Upper lobe of right lung (tissue), 1 donor: ENCODE measurements around the gene CALHM3. TPM values are rescaled to one million over a fixed set of nuclear protein-coding genes. Genes with fewer than 3 reads are reported as not detected.

ENCODE experiments used
- ATAC-seq: fragments of 200-7000 bp; cut with Tn5 transposase; one replicate; pipeline ENCODE4 v1.9.1; 2020; ENCODE audit warnings: mild to moderate bottlenecking, moderate library complexity
- DNase-seq: peaks from one replicate; pipeline ENCODE4 v3.0.0-alpha.2; 2020
- H3K27ac ChIP-seq: fragments of 200-600 bp; one replicate; pipeline ENCODE4 v1.8.0; 2022
- H3K27me3 ChIP-seq: fragments of 200-600 bp; one replicate; pipeline ENCODE4 v1.8.0; 2022; ENCODE audit warnings: mild to moderate bottlenecking
- H3K36me3 ChIP-seq: fragments of 200-600 bp; one replicate; pipeline ENCODE4 v1.8.0; 2022
- H3K4me1 ChIP-seq: fragments of 200-600 bp; one replicate; pipeline ENCODE4 v1.8.0; 2022
- H3K4me3 ChIP-seq: fragments of 200-600 bp; one replicate; pipeline ENCODE4 v1.8.0; 2022; ENCODE audit warnings: mild to moderate bottlenecking
- H3K9me3 ChIP-seq: fragments of 200-600 bp; one replicate; pipeline ENCODE4 v1.8.0; 2022
- CTCF ChIP-seq: fragments of 200-600 bp; IDR thresholded peaks from one replicate; pipeline ENCODE4 v1.8.0; 2022; ENCODE audit warnings: antibody characterized with exemption
- intact Hi-C: fragments of 100-400 bp; cut with DNase I; formaldehyde crosslinking; loops from one replicate; pipeline ENCODE4 v1.11.0; 2022
- total RNA-seq: library from RNA; stranded (reverse); fragmentation: NEBNext Ultra II Directional; extraction: Animal tissue kit (Norgen Biotek cat#: 25700); gene quantifications from one replicate; pipeline ENCODE4 v1.2.1, GENCODE V29; 2021
- donor health status: DM: no; HTN: yes; CAD: no; lungs with severe emphysema.

CALHM3 gene
- total RNA-seq, 1 donor from 2014 or later = not detected

GRCh38 chr10:103502849-103503660 is 24.0 kb upstream of the CALHM3 start:
- DNase-seq = peak; percentile 26

GRCh38 chr10:103501186-103501585 is 22.1 kb upstream of the CALHM3 start:
- no peak overlapping the region for H3K27ac ChIP-seq
- H3K36me3 ChIP-seq = no peaks in the 10 kb centered on the region
- no peaks in the 10 kb centered on the region for H3K27me3 ChIP-seq
- H3K4me3 ChIP-seq = no peak overlapping the region
- intact Hi-C loops = no loop called here
- DNase-seq (peak; percentile 10), ATAC-seq (no peak)
- no peaks in the 10 kb centered on the region for H3K4me1 ChIP-seq
- no peaks in the 10 kb centered on the region for H3K9me3 ChIP-seq
- no peak for TF ChIP-seq CTCF

More at GRCh38 chr10:103502849-103503660, 24.0 kb upstream of the CALHM3 start:
- Histone ChIP-seq H3K27ac (no peak overlapping the region), H3K27me3 (no peaks in the 10 kb centered on the region), H3K9me3 (no peaks in the 10 kb centered on the region), H3K4me1 (no peaks in the 10 kb centered on the region), H3K36me3 (no peaks in the 10 kb centered on the region), H3K4me3 (no peak overlapping the region)
- ATAC-seq = no peak
- intact Hi-C loops = no loop called here
- TF ChIP-seq CTCF = no peak

GRCh38 chr10:103500481-103500880 is 21.4 kb upstream of the CALHM3 start:
- intact Hi-C loops = no loop called here
- no peaks in the 10 kb centered on the region for H3K36me3 ChIP-seq
- H3K4me3 ChIP-seq = no peak overlapping the region
- no peak for DNase-seq
- no peak overlapping the region for H3K27ac ChIP-seq
- no peaks in the 10 kb centered on the region for H3K9me3 ChIP-seq
- TF ChIP-seq CTCF = no peak
- H3K4me1 ChIP-seq = no peaks in the 10 kb centered on the region
- peaks cover 4% of the 10 kb centered on the region for H3K27me3 ChIP-seq
- ATAC-seq = no peak

- Histone ChIP-seq H3K4me1 (no peaks in the 10 kb centered on the region), H3K36me3 (no peaks in the 10 kb centered on the region), H3K27me3 (peaks cover 10% of the 10 kb centered on the region), H3K27ac (no peak overlapping the region), H3K4me3 (no peak overlapping the region), H3K9me3 (no peaks in the 10 kb centered on the region)
- ATAC-seq (no peak), DNase-seq (no peak)
- TF ChIP-seq CTCF = no peak
- intact Hi-C loops = no loop called here
Observed at GRCh38 chr10:103499881-103500280, 20.8 kb upstream of the CALHM3 start.

GRCh38 chr10:103498936-103499638 is 20.0 kb upstream of the CALHM3 start:
- Histone ChIP-seq H3K9me3 (no peaks in the 10 kb centered on the region), H3K36me3 (no peaks in the 10 kb centered on the region), H3K4me3 (no peak overlapping the region), H3K4me1 (peaks cover 5% of the 10 kb centered on the region), H3K27ac (no peak overlapping the region), H3K27me3 (peaks cover 18% of the 10 kb centered on the region)
- no peak for DNase-seq
- no peak for TF ChIP-seq CTCF
- intact Hi-C loops = no loop called here
- no peak for ATAC-seq
